HepG2 (cell line): ENCODE results near the gene SKP1. TPM values are rescaled to one million over a fixed set of nuclear protein-coding genes. Genes with fewer than 3 reads are reported as not detected.
A peak's percentile ranks its signal among the peaks of the same experiment; 100 is the strongest.

ENCODE experiments used
- ELF1 ChIP-seq: sonication (generic); formaldehyde crosslinking; IDR thresholded peaks from 2 replicates; pipeline ENCODE4 v1.4.0; 2020; ENCODE audit warnings: missing genetic modification reagents
- HNF4A ChIP-seq: sonication (generic); formaldehyde crosslinking; IDR thresholded peaks from 2 replicates; pipeline ENCODE4 v1.4.0; 2020; ENCODE audit warnings: missing genetic modification reagents
- IKZF5 ChIP-seq: IDR thresholded peaks from 2 replicates; pipeline ENCODE4 v1.6.1; 2018; ENCODE audit warnings: missing genetic modification reagents, mild to moderate bottlenecking, missing compliant biosample characterization
- IRF2 ChIP-seq: IDR thresholded peaks from 2 replicates; pipeline ENCODE4 v1.6.1; 2018; ENCODE audit warnings: missing genetic modification reagents, missing compliant biosample characterization
- KDM2A ChIP-seq: sonication (generic); formaldehyde crosslinking; IDR thresholded peaks from 2 replicates; pipeline ENCODE4 v1.4.0; 2020; ENCODE audit warnings: low read depth, missing genetic modification reagents, borderline replicate concordance
- LCORL ChIP-seq, 2 experiments: fragments of 450-650 bp in 1 of 2; sonication (generic) in 1 of 2; formaldehyde crosslinking in 1 of 2; IDR thresholded peaks; 2 replicates each; pipeline versions ENCODE4 v1.5.0 to v1.6.1; 2017 to 2020; ENCODE audit warnings: antibody characterized with exemption in 1 of 2, missing genetic modification reagents in 1 of 2
- MAFF ChIP-seq: IDR thresholded peaks from 2 replicates; pipeline ENCODE4 v1.6.1; 2011; ENCODE audit warnings: low read depth, low read length, improper control_type of control experiment
- MATR3 ChIP-seq: sonication (generic); formaldehyde crosslinking; IDR thresholded peaks from 2 replicates; pipeline ENCODE4 v1.4.0; 2020; ENCODE audit warnings: missing genetic modification reagents
- MAZ ChIP-seq, 2 experiments: sonication (generic) in 1 of 2; formaldehyde crosslinking in 1 of 2; IDR thresholded peaks; 2 replicates each; pipeline versions ENCODE4 v1.5.0 to v1.6.1; 2012 to 2020; ENCODE audit warnings: low read depth in 2 of 2, mild to moderate bottlenecking in 2 of 2, borderline replicate concordance in 1 of 2, improper control_type of control experiment in 1 of 2, low read length in 1 of 2, missing genetic modification reagents in 1 of 2, moderate library complexity in 1 of 2
- MED13 ChIP-seq: sonication (generic); formaldehyde crosslinking; IDR thresholded peaks from 2 replicates; pipeline ENCODE4 v1.5.0; 2020; ENCODE audit warnings: missing genetic modification reagents
- MYC ChIP-seq: sonication (generic); formaldehyde crosslinking; IDR thresholded peaks from 2 replicates; pipeline ENCODE4 v1.9.0; 2021; ENCODE audit warnings: missing genetic modification reagents, borderline replicate concordance
- NR2F2 ChIP-seq: IDR thresholded peaks from 2 replicates; pipeline ENCODE4 v1.6.1; 2012; ENCODE audit warnings: low read depth, inconsistent platforms, borderline replicate concordance
- PCBP1 ChIP-seq: fragments of 200-400 bp; formaldehyde crosslinking; IDR thresholded peaks from 2 replicates; pipeline ENCODE4 v1.6.1; 2017; ENCODE audit warnings: mild to moderate bottlenecking, low read depth, low read length, borderline replicate concordance
- PHF8 ChIP-seq: sonication (generic); formaldehyde crosslinking; IDR thresholded peaks from 2 replicates; pipeline ENCODE4 v1.5.0; 2020; ENCODE audit warnings: missing genetic modification reagents
- TAF1 ChIP-seq: sonication (generic); formaldehyde crosslinking; IDR thresholded peaks from 2 replicates; pipeline ENCODE4 v1.4.0; 2020; ENCODE audit warnings: missing genetic modification reagents
- TEAD3 ChIP-seq: optimal IDR thresholded peaks from 2 replicates; pipeline ENCODE3; 2016; ENCODE audit warnings: borderline replicate concordance
- TMF1 ChIP-seq: sonication (generic); formaldehyde crosslinking; IDR thresholded peaks from 2 replicates; pipeline ENCODE4 v1.8.1; 2022; ENCODE audit warnings: low read depth, missing genetic modification reagents
- ZNF160 ChIP-seq: sonication (generic); formaldehyde crosslinking; IDR thresholded peaks from 2 replicates; pipeline ENCODE4 v1.8.0; 2022; ENCODE audit warnings: mild to moderate bottlenecking, inconsistent platforms, missing genetic modification reagents
- ZNF563 ChIP-seq: sonication (generic); formaldehyde crosslinking; IDR thresholded peaks from 2 replicates; pipeline ENCODE4 v1.8.0; 2022; ENCODE audit warnings: mild to moderate bottlenecking, moderate library complexity, missing genetic modification reagents
- ZNF687 ChIP-seq: sonication (generic); formaldehyde crosslinking; IDR thresholded peaks from 2 replicates; pipeline ENCODE4 v1.5.1; 2020; ENCODE audit warnings: mild to moderate bottlenecking, missing genetic modification reagents, moderate library complexity
- ZNF740 ChIP-seq: sonication (generic); formaldehyde crosslinking; IDR thresholded peaks from 2 replicates; pipeline ENCODE4 v1.4.0; 2020; ENCODE audit warnings: missing genetic modification reagents
- polyA plus RNA-seq, 8 experiments: library from polyadenylated mRNA; depleted of rRNA in 3 of 8; stranded (reverse) in 7 of 8; unstranded in 1 of 8; fragments of >200 nt; fragmentation: Illumina TruSeq in 4 of 8; extraction: Trizol in 4 of 8; gene quantifications; 2 replicates each; pipeline versions ENCODE4 v1.2.1 to v1.2.3, GENCODE V29; 2011 to 2016; ENCODE audit warnings: low read depth in 4 of 8, missing spikeins in 1 of 8, mixed read lengths in 1 of 8; ENCODE audit not compliant: insufficient read depth in 1 of 8
- total RNA-seq, 5 experiments: library from RNA; depleted of rRNA; stranded (reverse); fragments of >200 nt; fragmentation: Illumina TruSeq; extraction: Trizol; gene quantifications; 2 replicates each; pipeline ENCODE4 v1.2.3, GENCODE V29; 2016; ENCODE audit warnings: low read depth in 1 of 5
- TF ChIP-seq, protein P1 (sequence below): IDR thresholded peaks from 2 replicates; pipeline ENCODE4 v1.6.1; 2016; ENCODE audit warnings: missing compliant biosample characterization, missing genetic modification reagents, borderline replicate concordance

The SKP1 gene
- total and polyA plus RNA-seq, 2 of the 13 experiments (the other 11 are each of a cell fraction or from before 2014, with no cell fraction given): 134 to 340 TPM

GRCh38 chr5:134101686-134102439 is 74.9 kb downstream of the SKP1 start (continued):
- TF ChIP-seq IKZF5 (0 out of 2 replicates have a peak, but pooled peaks have one; percentile 31), PCBP1 (peak; percentile 93), PHF8 (CRISPR knock-in tag) (no peak), NR2F2 (no peak), TAF1 (CRISPR knock-in tag) (no peak), MYC (CRISPR knock-in tag) (peak; percentile 40; the same call in 1 of the 2 replicates), ZNF740 (CRISPR knock-in tag) (peak; percentile 55; the same call in 1 of the 2 replicates), LCORL (IDR thresholded peaks at IDR 0.05) (no peak), LCORL (CRISPR knock-in tag; IDR thresholded peaks at IDR 0.05) (peak; percentile 30; the same call in 1 of the 2 replicates), ZNF160 (CRISPR knock-in tag) (no peak), ELF1 (CRISPR knock-in tag) (no peak), ZNF687 (CRISPR knock-in tag) (peak; percentile 48), TEAD3 (CRISPR knock-in tag) (peak; percentile 6), MED13 (CRISPR knock-in tag) (no peak), TMF1 (CRISPR knock-in tag) (no peak), MAZ (IDR thresholded peaks at IDR 0.05; ENCODE audit: borderline replicate concordance, low read depth, low read length) (peak; percentile 81; the same call in 1 of the 2 replicates), MAZ (CRISPR knock-in tag; IDR thresholded peaks at IDR 0.05; ENCODE audit: low read depth) (no peak), MATR3 (CRISPR knock-in tag) (no peak), HNF4A (peak; percentile 53), IRF2 (CRISPR knock-in tag) (0 out of 2 replicates have a peak, but pooled peaks have one; percentile 29), MAFF (no peak), KDM2A (CRISPR knock-in tag) (peak; percentile 47; the same call in 1 of the 2 replicates), ZNF563 (CRISPR knock-in tag) (no peak)
- TF ChIP-seq, protein P1, sequence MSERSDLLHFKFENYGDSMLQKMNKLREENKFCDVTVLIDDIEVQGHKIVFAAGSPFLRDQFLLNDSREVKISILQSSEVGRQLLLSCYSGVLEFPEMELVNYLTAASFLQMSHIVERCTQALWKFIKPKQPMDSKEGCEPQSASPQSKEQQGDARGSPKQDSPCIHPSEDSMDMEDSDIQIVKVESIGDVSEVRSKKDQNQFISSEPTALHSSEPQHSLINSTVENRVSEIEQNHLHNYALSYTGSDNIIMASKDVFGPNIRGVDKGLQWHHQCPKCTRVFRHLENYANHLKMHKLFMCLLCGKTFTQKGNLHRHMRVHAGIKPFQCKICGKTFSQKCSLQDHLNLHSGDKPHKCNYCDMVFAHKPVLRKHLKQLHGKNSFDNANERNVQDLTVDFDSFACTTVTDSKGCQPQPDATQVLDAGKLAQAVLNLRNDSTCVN (CRISPR knock-in tag): no peak
